ENCODE data around the gene LRRC71. TPM values are rescaled to one million over a fixed set of nuclear protein-coding genes. Genes with fewer than 3 reads are reported as not detected.

Gene LRRC71
- total and polyA plus RNA-seq, 2 of the 13 experiments (the other 11 are each of a cell fraction or from before 2014, with no cell fraction given): not detected

DNA sequence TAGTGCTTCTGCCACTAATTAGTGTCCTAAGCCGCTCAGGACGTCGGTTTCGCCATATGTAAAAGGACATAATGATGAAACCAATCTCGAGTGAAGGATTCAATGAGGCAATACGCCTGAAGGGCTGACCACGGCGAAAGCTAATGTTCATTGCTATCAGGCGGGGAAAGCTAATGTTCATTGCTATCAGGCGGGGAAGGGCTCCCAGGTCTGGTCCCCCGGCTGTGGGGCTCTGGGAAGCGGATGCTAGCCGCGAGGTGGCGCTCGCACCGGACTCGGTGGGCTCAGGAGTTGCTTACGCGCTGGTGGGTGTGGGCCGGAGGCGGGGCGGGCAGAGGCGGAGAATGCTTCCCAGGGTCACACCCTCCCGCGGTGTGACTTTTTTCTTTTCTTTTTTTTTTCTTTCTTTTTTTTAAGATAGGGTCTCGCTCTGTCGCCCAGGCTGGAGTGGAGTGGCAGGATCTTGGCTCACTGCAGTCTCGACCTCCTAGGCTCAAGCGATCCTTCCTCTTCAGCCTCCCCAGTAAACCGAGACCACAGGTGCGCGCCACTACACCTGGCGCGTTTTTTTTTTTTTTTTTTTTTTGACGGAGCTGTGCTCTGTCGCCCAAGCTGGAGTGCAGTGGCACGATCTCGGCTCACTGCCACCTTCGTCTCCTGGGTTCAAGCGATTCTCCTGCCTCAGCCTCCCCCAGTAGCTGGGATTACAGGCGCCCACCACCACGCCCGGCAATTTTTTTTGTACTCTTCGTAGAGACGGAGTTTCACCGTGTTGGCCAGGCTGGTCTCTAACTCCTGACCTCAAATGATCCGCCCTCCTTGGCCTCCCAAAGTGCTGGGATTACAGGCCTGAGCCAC, 28.0 kb upstream of the LRRC71 start:
- Histone ChIP-seq H3K4me2 (ENCODE audit: low read depth, low read length) (no peak overlapping the region; the same call in 1 of the 2 replicates), H3K4me1 (ENCODE audit: insufficient read depth, low read length) (peaks cover 12% of the 10 kb centered on the region; the same call in 1 of the 2 replicates), H3K27ac (ENCODE audit: extremely low read length, insufficient read depth, low read length) (no peak overlapping the region), H3K36me3 (replicated peaks in 1 of 2; ENCODE audit: control insufficient read depth in 1 of 2, insufficient read depth in 2 of 2, low read length in 2 of 2) (no peaks in the 10 kb centered on the region), H2AFZ (ENCODE audit: low read length) (no peak overlapping the region), H3K9ac (ENCODE audit: insufficient read depth, low read depth, low read length) (no peak overlapping the region), H3K4me3 (replicated peaks in 1 of 3; ENCODE audit: insufficient read depth in 1 of 3, low read depth in 2 of 3, low read length in 3 of 3) (0 out of 6 replicates have a peak overlapping the region, but pooled peaks of 1 of the 3 experiments have one; percentile 11), H3K27me3 (ENCODE audit: control insufficient read depth in 1 of 2, insufficient read depth in 2 of 2, low read length in 2 of 2) (peaks cover 4 to 68% of the 10 kb centered on the region in 2 experiments; a peak in 4 of 5 replicates), H4K20me1 (ENCODE audit: insufficient read depth, low read length) (no peaks in the 10 kb centered on the region), H3K79me2 (ENCODE audit: insufficient read depth, low read length) (no peaks in the 10 kb centered on the region), H3K9me3 (ENCODE audit: low read length) (no peaks in the 10 kb centered on the region)
- WGBS (ENCODE audit: low lambda C conversion rate): 20% methylated on average over 41 of the region's 48 CpGs
- intact Hi-C loops (cut with micrococcal nuclease; ENCODE audit: unreplicated experiment): loop anchor here (1.0 kb wide), 2 partner anchors 28 to 35 kb away; partner anchors contain the start of gene LRRC71
- peak; percentile 95 for ATAC-seq
- POLR2A ChIA-PET: no interaction called here
- no TSS peak for BruUV-seq (replicated peaks)
- in situ Hi-C loops (cut with HindIII; ENCODE audit: extremely low pct_ligation_motif_present, low pct_unique_long_range_greater_than_20kb): loop anchor here (5.0 kb wide), 1 partner anchor 35 kb away; no protein-coding TSS in a partner anchor
- CTCF ChIA-PET (ENCODE audit: low intra/inter-chr PET ratio, low total read pairs): interaction anchor here (0.6 to 2.8 kb wide), 7 partner anchors 9 to 182 kb away, joined by 3 to 23 read pairs (median 3); partner anchors contain the start of gene LRRC71
- peak; percentile 77 for FAIRE-seq
- peak; percentile 64 for DNase-seq (ENCODE audit: low spot score)
- TF ChIP-seq ZNF263 (CRISPR knock-in tag; IDR thresholded peaks at IDR 0.05) (no peak), EHMT2 (IDR thresholded peaks at IDR 0.05; ENCODE audit: borderline replicate concordance, low read depth, low read length) (no peak), YY1 (IDR thresholded peaks at IDR 0.05; ENCODE audit: insufficient read depth, insufficient replicate concordance, low read depth, low read length) (peak; percentile 22), SALL2 (CRISPR knock-in tag; IDR thresholded peaks at IDR 0.05) (peak; percentile 31; the same call in 1 of the 2 replicates), NCOA5 (CRISPR knock-in tag; IDR thresholded peaks at IDR 0.05) (no peak), EZH2 (conservative IDR thresholded peaks at IDR 0.05; ENCODE audit: low read depth, low read length) (0 out of 2 replicates have a peak, but pooled peaks have one; percentile 84), XRCC5 (optimal IDR thresholded peaks at IDR 0.05; ENCODE audit: low read length) (peak; percentile 90)
- TF ChIP-seq, protein P1, sequence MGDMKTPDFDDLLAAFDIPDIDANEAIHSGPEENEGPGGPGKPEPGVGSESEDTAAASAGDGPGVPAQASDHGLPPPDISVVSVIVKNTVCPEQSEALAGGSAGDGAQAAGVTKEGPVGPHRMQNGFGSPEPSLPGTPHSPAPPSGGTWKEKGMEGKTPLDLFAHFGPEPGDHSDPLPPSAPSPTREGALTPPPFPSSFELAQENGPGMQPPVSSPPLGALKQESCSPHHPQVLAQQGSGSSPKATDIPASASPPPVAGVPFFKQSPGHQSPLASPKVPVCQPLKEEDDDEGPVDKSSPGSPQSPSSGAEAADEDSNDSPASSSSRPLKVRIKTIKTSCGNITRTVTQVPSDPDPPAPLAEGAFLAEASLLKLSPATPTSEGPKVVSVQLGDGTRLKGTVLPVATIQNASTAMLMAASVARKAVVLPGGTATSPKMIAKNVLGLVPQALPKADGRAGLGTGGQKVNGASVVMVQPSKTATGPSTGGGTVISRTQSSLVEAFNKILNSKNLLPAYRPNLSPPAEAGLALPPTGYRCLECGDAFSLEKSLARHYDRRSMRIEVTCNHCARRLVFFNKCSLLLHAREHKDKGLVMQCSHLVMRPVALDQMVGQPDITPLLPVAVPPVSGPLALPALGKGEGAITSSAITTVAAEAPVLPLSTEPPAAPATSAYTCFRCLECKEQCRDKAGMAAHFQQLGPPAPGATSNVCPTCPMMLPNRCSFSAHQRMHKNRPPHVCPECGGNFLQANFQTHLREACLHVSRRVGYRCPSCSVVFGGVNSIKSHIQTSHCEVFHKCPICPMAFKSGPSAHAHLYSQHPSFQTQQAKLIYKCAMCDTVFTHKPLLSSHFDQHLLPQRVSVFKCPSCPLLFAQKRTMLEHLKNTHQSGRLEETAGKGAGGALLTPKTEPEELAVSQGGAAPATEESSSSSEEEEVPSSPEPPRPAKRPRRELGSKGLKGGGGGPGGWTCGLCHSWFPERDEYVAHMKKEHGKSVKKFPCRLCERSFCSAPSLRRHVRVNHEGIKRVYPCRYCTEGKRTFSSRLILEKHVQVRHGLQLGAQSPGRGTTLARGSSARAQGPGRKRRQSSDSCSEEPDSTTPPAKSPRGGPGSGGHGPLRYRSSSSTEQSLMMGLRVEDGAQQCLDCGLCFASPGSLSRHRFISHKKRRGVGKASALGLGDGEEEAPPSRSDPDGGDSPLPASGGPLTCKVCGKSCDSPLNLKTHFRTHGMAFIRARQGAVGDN (CRISPR knock-in tag; IDR thresholded peaks at IDR 0.05): peak; percentile 52
- TF ChIP-seq, protein P2, sequence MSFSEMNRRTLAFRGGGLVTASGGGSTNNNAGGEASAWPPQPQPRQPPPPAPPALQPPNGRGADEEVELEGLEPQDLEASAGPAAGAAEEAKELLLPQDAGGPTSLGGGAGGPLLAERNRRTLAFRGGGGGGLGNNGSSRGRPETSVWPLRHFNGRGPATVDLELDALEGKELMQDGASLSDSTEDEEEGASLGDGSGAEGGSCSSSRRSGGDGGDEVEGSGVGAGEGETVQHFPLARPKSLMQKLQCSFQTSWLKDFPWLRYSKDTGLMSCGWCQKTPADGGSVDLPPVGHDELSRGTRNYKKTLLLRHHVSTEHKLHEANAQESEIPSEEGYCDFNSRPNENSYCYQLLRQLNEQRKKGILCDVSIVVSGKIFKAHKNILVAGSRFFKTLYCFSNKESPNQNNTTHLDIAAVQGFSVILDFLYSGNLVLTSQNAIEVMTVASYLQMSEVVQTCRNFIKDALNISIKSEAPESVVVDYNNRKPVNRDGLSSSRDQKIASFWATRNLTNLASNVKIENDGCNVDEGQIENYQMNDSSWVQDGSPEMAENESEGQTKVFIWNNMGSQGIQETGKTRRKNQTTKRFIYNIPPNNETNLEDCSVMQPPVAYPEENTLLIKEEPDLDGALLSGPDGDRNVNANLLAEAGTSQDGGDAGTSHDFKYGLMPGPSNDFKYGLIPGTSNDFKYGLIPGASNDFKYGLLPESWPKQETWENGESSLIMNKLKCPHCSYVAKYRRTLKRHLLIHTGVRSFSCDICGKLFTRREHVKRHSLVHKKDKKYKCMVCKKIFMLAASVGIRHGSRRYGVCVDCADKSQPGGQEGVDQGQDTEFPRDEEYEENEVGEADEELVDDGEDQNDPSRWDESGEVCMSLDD (CRISPR knock-in tag; IDR thresholded peaks at IDR 0.05; ENCODE audit: borderline replicate concordance): no peak
- TF ChIP-seq, protein P3, sequence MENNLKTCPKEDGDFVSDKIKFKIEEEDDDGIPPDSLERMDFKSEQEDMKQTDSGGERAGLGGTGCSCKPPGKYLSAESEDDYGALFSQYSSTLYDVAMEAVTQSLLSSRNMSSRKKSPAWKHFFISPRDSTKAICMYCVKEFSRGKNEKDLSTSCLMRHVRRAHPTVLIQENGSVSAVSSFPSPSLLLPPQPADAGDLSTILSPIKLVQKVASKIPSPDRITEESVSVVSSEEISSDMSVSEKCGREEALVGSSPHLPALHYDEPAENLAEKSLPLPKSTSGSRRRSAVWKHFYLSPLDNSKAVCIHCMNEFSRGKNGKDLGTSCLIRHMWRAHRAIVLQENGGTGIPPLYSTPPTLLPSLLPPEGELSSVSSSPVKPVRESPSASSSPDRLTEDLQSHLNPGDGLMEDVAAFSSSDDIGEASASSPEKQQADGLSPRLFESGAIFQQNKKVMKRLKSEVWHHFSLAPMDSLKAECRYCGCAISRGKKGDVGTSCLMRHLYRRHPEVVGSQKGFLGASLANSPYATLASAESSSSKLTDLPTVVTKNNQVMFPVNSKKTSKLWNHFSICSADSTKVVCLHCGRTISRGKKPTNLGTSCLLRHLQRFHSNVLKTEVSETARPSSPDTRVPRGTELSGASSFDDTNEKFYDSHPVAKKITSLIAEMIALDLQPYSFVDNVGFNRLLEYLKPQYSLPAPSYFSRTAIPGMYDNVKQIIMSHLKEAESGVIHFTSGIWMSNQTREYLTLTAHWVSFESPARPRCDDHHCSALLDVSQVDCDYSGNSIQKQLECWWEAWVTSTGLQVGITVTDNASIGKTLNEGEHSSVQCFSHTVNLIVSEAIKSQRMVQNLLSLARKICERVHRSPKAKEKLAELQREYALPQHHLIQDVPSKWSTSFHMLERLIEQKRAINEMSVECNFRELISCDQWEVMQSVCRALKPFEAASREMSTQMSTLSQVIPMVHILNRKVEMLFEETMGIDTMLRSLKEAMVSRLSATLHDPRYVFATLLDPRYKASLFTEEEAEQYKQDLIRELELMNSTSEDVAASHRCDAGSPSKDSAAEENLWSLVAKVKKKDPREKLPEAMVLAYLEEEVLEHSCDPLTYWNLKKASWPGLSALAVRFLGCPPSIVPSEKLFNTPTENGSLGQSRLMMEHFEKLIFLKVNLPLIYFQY (CRISPR knock-in tag; IDR thresholded peaks at IDR 0.05; ENCODE audit: borderline replicate concordance): 0 out of 2 replicates have a peak, but pooled peaks have one; percentile 30

Data from HepG2 (cell line).